Tibial nerve (tissue), 4 donors: ENCODE measurements around the gene PRR16.

Source experiments
- EP300 ChIP-seq, 2 donors: sonication (generic); formaldehyde crosslinking; IDR thresholded peaks; one replicate each; pipeline ENCODE4 v1.6.1; 2017; ENCODE audit warnings: antibody characterized with exemption in 2 of 2, mild to moderate bottlenecking in 1 of 2
- POLR2A ChIP-seq, 2 donors: fragments of 450-650 bp; IDR thresholded peaks; one replicate each; pipeline ENCODE4 v1.6.1; 2017; ENCODE audit warnings: antibody characterized with exemption in 2 of 2, mild to moderate bottlenecking in 2 of 2, moderate library complexity in 2 of 2
- TF ChIP-seq, protein P1 (sequence below), 5 experiments: fragments of 200-600 bp in 3 of 5; fragments of 450-650 bp in 2 of 5; sonication (generic) in 3 of 5; IDR thresholded peaks; one replicate each; pipeline ENCODE4 v1.5.1; 2016 to 2019; ENCODE audit warnings: antibody characterized with exemption in 5 of 5, mild to moderate bottlenecking in 3 of 5, moderate library complexity in 2 of 5

- TF ChIP-seq, protein P1, sequence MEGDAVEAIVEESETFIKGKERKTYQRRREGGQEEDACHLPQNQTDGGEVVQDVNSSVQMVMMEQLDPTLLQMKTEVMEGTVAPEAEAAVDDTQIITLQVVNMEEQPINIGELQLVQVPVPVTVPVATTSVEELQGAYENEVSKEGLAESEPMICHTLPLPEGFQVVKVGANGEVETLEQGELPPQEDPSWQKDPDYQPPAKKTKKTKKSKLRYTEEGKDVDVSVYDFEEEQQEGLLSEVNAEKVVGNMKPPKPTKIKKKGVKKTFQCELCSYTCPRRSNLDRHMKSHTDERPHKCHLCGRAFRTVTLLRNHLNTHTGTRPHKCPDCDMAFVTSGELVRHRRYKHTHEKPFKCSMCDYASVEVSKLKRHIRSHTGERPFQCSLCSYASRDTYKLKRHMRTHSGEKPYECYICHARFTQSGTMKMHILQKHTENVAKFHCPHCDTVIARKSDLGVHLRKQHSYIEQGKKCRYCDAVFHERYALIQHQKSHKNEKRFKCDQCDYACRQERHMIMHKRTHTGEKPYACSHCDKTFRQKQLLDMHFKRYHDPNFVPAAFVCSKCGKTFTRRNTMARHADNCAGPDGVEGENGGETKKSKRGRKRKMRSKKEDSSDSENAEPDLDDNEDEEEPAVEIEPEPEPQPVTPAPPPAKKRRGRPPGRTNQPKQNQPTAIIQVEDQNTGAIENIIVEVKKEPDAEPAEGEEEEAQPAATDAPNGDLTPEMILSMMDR (IDR thresholded peaks at IDR 0.05): no peak
- TF ChIP-seq POLR2A (IDR thresholded peaks at IDR 0.05) (no peak), EP300 (IDR thresholded peaks at IDR 0.05) (no peak)
Measured at GRCh38 chr5:120552638-120553037, 88.5 kb downstream of the PRR16 start.
